ENCODE data around the gene PDZRN3. TPM values are rescaled to one million over a fixed set of nuclear protein-coding genes. Genes with fewer than 3 reads are reported as not detected.

Gene PDZRN3
- polyA plus RNA-seq, 1 of the 3 experiments (the other 2 are of a cell fraction), result 10.3 TPM

DNA sequence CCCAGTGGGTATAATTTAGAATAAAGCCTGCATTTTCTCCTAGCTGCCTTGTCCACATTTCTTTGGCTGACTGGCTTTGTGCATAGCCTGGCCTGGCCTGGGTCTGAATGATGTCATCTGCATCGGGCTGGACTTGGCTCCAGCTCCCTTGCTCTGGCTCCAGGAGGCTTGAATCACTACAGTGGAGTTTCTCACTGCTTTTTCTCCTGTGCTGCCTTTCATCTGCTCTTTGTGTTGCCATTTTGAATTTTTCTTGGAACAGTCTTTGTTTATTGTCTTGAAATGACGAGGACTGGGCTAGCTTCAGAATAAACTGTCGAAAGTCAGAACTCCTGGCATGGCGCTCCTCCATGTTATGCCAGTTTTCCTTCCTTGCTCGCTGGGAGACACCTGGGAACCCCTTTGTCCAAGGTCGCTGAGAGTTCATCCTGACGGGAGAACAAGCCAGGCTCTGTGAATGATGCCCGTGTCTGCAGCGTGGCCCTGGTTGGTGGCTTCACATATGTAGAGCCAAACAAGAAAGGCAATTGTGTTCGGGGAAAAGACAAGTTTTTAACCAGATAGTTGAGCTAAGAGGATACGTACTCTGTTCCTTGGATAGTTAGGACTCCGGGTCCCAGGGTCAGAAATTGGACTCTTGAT is 258.9 kb downstream of the PDZRN3 start:
- Histone ChIP-seq H3K9me3 (no peaks in the 10 kb centered on the region), H3K4me3 (ENCODE audit: low read depth in 2 of 2, low read length in 1 of 2) (no peak overlapping the region), H3K4me2 (no peak overlapping the region), H3K9me2 (no peaks in the 10 kb centered on the region), H3K4me1 (ENCODE audit: control insufficient read depth in 1 of 2, insufficient read depth in 2 of 2, low read depth in 1 of 2, low read length in 1 of 2) (peaks cover 0 to 12% of the 10 kb centered on the region in 2 experiments; a peak in 1 of 4 replicates), H2AFZ (ENCODE audit: low read depth) (peak overlapping the region; percentile 46; the same call in 1 of the 2 replicates), H3K36me3 (replicated peaks in 1 of 2; ENCODE audit: control insufficient read depth in 1 of 2, insufficient read depth in 2 of 2, low read length in 1 of 2) (no peaks in the 10 kb centered on the region), H3K27ac (ENCODE audit: low read depth in 2 of 2, low read length in 1 of 2) (peak overlapping the region in 1 of 2 experiments; percentile 14; a peak in 1 of 4 replicates), H3K9ac (no peak overlapping the region), H3K79me2 (ENCODE audit: insufficient read depth) (no peaks in the 10 kb centered on the region), H3K27me3 (ENCODE audit: insufficient read depth) (no peaks in the 10 kb centered on the region), H3F3A (replicated peaks; ENCODE audit: insufficient read depth) (no peaks in the 10 kb centered on the region), H4K20me1 (ENCODE audit: insufficient read depth) (no peaks in the 10 kb centered on the region)
- 67% methylated on average over 12 of the region's 12 CpGs for WGBS (ENCODE audit: low lambda C conversion rate)
- ChIA-PET POLR2A (no interaction called here), CTCF (interaction anchor here (0.6 to 0.8 kb wide), 5 partner anchors 13 to 110 kb away, joined by 3 to 4 read pairs (median 3); no protein-coding TSS in a partner anchor)
- TF ChIP-seq RFX5 (IDR thresholded peaks at IDR 0.05; ENCODE audit: low read length) (no peak), CHD2 (IDR thresholded peaks at IDR 0.05; ENCODE audit: low read length, partially characterized antibody) (no peak), ELF1 (IDR thresholded peaks at IDR 0.05) (no peak), EP300 (IDR thresholded peaks at IDR 0.05; ENCODE audit: borderline replicate concordance in 1 of 2, low read depth in 1 of 2, low read length in 1 of 2) (no peak), RXRA (IDR thresholded peaks at IDR 0.05; ENCODE audit: borderline replicate concordance, low read depth) (no peak), SMC3 (IDR thresholded peaks at IDR 0.05; ENCODE audit: low read depth, low read length) (no peak), YY1 (IDR thresholded peaks at IDR 0.05; ENCODE audit: low read depth) (no peak), FOSL2 (IDR thresholded peaks at IDR 0.05; ENCODE audit: borderline replicate concordance, low read depth) (no peak), TEAD4 (IDR thresholded peaks at IDR 0.05; ENCODE audit: borderline replicate concordance, insufficient read depth) (no peak), RCOR1 (IDR thresholded peaks at IDR 0.05; ENCODE audit: low read length) (no peak), TAF1 (IDR thresholded peaks at IDR 0.05; ENCODE audit: borderline replicate concordance, low read depth, low read length) (no peak)
- TF ChIP-seq, protein P1, sequence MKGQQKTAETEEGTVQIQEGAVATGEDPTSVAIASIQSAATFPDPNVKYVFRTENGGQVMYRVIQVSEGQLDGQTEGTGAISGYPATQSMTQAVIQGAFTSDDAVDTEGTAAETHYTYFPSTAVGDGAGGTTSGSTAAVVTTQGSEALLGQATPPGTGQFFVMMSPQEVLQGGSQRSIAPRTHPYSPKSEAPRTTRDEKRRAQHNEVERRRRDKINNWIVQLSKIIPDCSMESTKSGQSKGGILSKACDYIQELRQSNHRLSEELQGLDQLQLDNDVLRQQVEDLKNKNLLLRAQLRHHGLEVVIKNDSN (IDR thresholded peaks at IDR 0.05; ENCODE audit: borderline replicate concordance, low read depth), result no peak
- TF ChIP-seq, protein P2, sequence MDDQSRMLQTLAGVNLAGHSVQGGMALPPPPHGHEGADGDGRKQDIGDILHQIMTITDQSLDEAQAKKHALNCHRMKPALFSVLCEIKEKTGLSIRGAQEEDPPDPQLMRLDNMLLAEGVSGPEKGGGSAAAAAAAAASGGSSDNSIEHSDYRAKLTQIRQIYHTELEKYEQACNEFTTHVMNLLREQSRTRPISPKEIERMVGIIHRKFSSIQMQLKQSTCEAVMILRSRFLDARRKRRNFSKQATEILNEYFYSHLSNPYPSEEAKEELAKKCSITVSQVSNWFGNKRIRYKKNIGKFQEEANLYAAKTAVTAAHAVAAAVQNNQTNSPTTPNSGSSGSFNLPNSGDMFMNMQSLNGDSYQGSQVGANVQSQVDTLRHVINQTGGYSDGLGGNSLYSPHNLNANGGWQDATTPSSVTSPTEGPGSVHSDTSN (IDR thresholded peaks at IDR 0.05), result no peak
- no peak for DNase-seq

DNA sequence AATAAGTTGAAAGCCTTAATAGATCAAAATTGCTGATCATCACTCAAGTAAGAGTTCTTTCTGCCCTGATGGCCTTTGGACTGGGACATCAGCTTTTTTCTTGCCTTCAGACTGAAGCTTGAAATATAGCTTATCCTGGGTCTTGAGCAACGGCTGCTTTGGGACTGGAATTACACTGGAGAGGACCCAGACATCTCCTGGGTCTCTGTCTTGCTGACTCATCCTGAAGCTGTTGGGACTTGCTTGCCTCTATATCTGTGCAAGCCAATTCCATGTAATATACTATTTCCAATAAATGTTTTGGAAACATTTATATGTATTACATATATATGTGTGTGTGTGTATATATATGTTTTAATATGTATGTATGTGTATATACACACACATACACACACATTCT is 260.2 kb downstream of the PDZRN3 start:
- no peaks in the 10 kb centered on the region for H3K9me2 ChIP-seq
- no peaks in the 10 kb centered on the region for H3F3A ChIP-seq (replicated peaks; ENCODE audit: insufficient read depth)
- ChIA-PET CTCF (interaction anchor here (1.5 kb wide), 1 partner anchor 13 kb away, joined by 3 read pairs; no protein-coding TSS in a partner anchor), POLR2A (no interaction called here)
- H3K27ac ChIP-seq (ENCODE audit: low read depth in 2 of 2, low read length in 1 of 2), result no peak overlapping the region
- no peaks in the 10 kb centered on the region for H3K79me2 ChIP-seq (ENCODE audit: insufficient read depth)
- H3K4me1 ChIP-seq (ENCODE audit: control insufficient read depth in 1 of 2, insufficient read depth in 2 of 2, low read depth in 1 of 2, low read length in 1 of 2), result peaks cover 0 to 12% of the 10 kb centered on the region in 2 experiments; a peak in 1 of 4 replicates
- no peaks in the 10 kb centered on the region for H4K20me1 ChIP-seq (ENCODE audit: insufficient read depth)
- H3K4me3 ChIP-seq (ENCODE audit: low read depth in 2 of 2, low read length in 1 of 2), result no peak overlapping the region
- WGBS (ENCODE audit: low lambda C conversion rate), result 70% methylated on average over 1 of the region's 1 CpG
- no peaks in the 10 kb centered on the region for H3K27me3 ChIP-seq (ENCODE audit: insufficient read depth)
- H2AFZ ChIP-seq (ENCODE audit: low read depth), result no peak overlapping the region
- no peaks in the 10 kb centered on the region for H3K36me3 ChIP-seq (replicated peaks in 1 of 2; ENCODE audit: control insufficient read depth in 1 of 2, insufficient read depth in 2 of 2, low read length in 1 of 2)
- H3K9me3 ChIP-seq, result no peaks in the 10 kb centered on the region
- DNase-seq, result no peak
- no peak overlapping the region for H3K9ac ChIP-seq
- no peak overlapping the region for H3K4me2 ChIP-seq
- TF ChIP-seq CHD2 (IDR thresholded peaks at IDR 0.05; ENCODE audit: low read length, partially characterized antibody) (no peak), SIN3A (IDR thresholded peaks at IDR 0.05; ENCODE audit: borderline replicate concordance, low read depth, low read length) (no peak), RXRA (IDR thresholded peaks at IDR 0.05; ENCODE audit: borderline replicate concordance, low read depth) (no peak), SMC3 (IDR thresholded peaks at IDR 0.05; ENCODE audit: low read depth, low read length) (no peak), FOXM1 (IDR thresholded peaks at IDR 0.05; ENCODE audit: low read depth) (no peak), EZH2phosphoT487 (IDR thresholded peaks at IDR 0.05; ENCODE audit: borderline replicate concordance, low read depth) (no peak), ELF1 (IDR thresholded peaks at IDR 0.05) (no peak), RCOR1 (IDR thresholded peaks at IDR 0.05; ENCODE audit: low read length) (no peak), POLR2AphosphoS5 (IDR thresholded peaks at IDR 0.05; ENCODE audit: low read depth, low read length) (no peak), TEAD4 (IDR thresholded peaks at IDR 0.05; ENCODE audit: borderline replicate concordance, insufficient read depth) (no peak)
- TF ChIP-seq, protein P3, sequence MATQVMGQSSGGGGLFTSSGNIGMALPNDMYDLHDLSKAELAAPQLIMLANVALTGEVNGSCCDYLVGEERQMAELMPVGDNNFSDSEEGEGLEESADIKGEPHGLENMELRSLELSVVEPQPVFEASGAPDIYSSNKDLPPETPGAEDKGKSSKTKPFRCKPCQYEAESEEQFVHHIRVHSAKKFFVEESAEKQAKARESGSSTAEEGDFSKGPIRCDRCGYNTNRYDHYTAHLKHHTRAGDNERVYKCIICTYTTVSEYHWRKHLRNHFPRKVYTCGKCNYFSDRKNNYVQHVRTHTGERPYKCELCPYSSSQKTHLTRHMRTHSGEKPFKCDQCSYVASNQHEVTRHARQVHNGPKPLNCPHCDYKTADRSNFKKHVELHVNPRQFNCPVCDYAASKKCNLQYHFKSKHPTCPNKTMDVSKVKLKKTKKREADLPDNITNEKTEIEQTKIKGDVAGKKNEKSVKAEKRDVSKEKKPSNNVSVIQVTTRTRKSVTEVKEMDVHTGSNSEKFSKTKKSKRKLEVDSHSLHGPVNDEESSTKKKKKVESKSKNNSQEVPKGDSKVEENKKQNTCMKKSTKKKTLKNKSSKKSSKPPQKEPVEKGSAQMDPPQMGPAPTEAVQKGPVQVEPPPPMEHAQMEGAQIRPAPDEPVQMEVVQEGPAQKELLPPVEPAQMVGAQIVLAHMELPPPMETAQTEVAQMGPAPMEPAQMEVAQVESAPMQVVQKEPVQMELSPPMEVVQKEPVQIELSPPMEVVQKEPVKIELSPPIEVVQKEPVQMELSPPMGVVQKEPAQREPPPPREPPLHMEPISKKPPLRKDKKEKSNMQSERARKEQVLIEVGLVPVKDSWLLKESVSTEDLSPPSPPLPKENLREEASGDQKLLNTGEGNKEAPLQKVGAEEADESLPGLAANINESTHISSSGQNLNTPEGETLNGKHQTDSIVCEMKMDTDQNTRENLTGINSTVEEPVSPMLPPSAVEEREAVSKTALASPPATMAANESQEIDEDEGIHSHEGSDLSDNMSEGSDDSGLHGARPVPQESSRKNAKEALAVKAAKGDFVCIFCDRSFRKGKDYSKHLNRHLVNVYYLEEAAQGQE (IDR thresholded peaks at IDR 0.05; ENCODE audit: low read depth, low read length), result no peak
- TF ChIP-seq, protein P4, sequence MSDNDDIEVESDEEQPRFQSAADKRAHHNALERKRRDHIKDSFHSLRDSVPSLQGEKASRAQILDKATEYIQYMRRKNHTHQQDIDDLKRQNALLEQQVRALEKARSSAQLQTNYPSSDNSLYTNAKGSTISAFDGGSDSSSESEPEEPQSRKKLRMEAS (IDR thresholded peaks at IDR 0.05; ENCODE audit: low read depth), result no peak
- TF ChIP-seq, protein P5, sequence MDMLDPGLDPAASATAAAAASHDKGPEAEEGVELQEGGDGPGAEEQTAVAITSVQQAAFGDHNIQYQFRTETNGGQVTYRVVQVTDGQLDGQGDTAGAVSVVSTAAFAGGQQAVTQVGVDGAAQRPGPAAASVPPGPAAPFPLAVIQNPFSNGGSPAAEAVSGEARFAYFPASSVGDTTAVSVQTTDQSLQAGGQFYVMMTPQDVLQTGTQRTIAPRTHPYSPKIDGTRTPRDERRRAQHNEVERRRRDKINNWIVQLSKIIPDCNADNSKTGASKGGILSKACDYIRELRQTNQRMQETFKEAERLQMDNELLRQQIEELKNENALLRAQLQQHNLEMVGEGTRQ (IDR thresholded peaks at IDR 0.05; ENCODE audit: borderline replicate concordance, low read depth, low read length), result no peak

Measured in SK-N-SH (cell line).